WTC11 (cell line): ENCODE data around the gene GPR27. TPM values are rescaled to one million over a fixed set of nuclear protein-coding genes. Genes with fewer than 3 reads are reported as not detected.

Source experiments
- ATAC-seq: fragments of 200-7000 bp; cut with Tn5 transposase; 2 replicates; pipeline ENCODE4 v1.10.0; 2021; ENCODE audit warnings: mild to moderate bottlenecking, moderate library complexity
- CTCF ChIA-PET: fragments of 300-600 bp; sonication (Branson Sonifier 250); formaldehyde crosslinking; loops from one replicate; lab custom pipeline; 2021; ENCODE audit warnings: antibody characterized with exemption; lab: Charles Lee
- POLR2A ChIA-PET: fragments of 350-600 bp; sonication (Branson Sonifier 250); formaldehyde crosslinking; loops from one replicate; lab custom pipeline; 2021; ENCODE audit warnings: antibody characterized with exemption; lab: Charles Lee
- DNase-seq: peaks from one replicate; pipeline ENCODE4 v3.0.0; 2021; ENCODE audit warnings: low spot score
- H3K27ac Mint-ChIP-seq: 2 replicates; pipeline ENCODE4 v1.8.0; 2021; ENCODE audit warnings: mixed read lengths
- H3K27me3 Mint-ChIP-seq: 2 replicates; pipeline ENCODE4 v1.8.0; 2021; ENCODE audit warnings: low read depth, mild to moderate bottlenecking, moderate library complexity, mixed read lengths
- H3K36me3 Mint-ChIP-seq: 2 replicates; pipeline ENCODE4 v1.8.0; 2021; ENCODE audit warnings: mixed read lengths
- H3K4me1 Mint-ChIP-seq: 2 replicates; pipeline ENCODE4 v1.8.0; 2022; ENCODE audit warnings: mixed read lengths
- H3K4me3 Mint-ChIP-seq: 2 replicates; pipeline ENCODE4 v1.8.0; 2021; ENCODE audit warnings: mild to moderate bottlenecking, moderate library complexity, mixed read lengths
- H3K9me3 Mint-ChIP-seq: 2 replicates; pipeline ENCODE4 v1.8.0; 2021; ENCODE audit warnings: mixed read lengths
- AR ChIP-seq: fragments of 250-450 bp; sonication (Bioruptor Pico); IDR thresholded peaks from 2 replicates; pipeline ENCODE4 v1.9.0; 2021; ENCODE audit warnings: mild to moderate bottlenecking
- ARID4B ChIP-seq: sonication (generic); formaldehyde crosslinking; IDR thresholded peaks from 2 replicates; pipeline ENCODE4 v1.8.0; 2023; ENCODE audit warnings: missing genetic modification reagents, mild to moderate bottlenecking, borderline replicate concordance
- ATF3 ChIP-seq: sonication (generic); formaldehyde crosslinking; conservative IDR thresholded peaks from 2 replicates; pipeline ENCODE4 v1.8.1; 2022; ENCODE audit warnings: mild to moderate bottlenecking, missing genetic modification reagents
- ATF6 ChIP-seq: sonication (generic); formaldehyde crosslinking; IDR thresholded peaks from 2 replicates; pipeline ENCODE4 v1.8.1; 2023; ENCODE audit warnings: mild to moderate bottlenecking, missing genetic modification reagents
- CREM ChIP-seq: sonication (generic); formaldehyde crosslinking; IDR thresholded peaks from 2 replicates; pipeline ENCODE4 v1.8.1; 2022; ENCODE audit warnings: mild to moderate bottlenecking, missing genetic modification reagents, moderate library complexity
- FOXJ3 ChIP-seq: sonication (generic); formaldehyde crosslinking; IDR thresholded peaks from 2 replicates; pipeline ENCODE4 v1.9.0; 2021; ENCODE audit warnings: missing genetic modification reagents, mild to moderate bottlenecking, borderline replicate concordance
- FOXP4 ChIP-seq: sonication (generic); formaldehyde crosslinking; IDR thresholded peaks from 2 replicates; pipeline ENCODE4 v1.8.0; 2022; ENCODE audit warnings: mild to moderate bottlenecking, missing genetic modification reagents
- GRHL2 ChIP-seq: fragments of 250-450 bp; sonication (Bioruptor Pico); IDR thresholded peaks from 2 replicates; pipeline ENCODE4 v1.8.0; 2022; ENCODE audit warnings: mild to moderate bottlenecking, moderate library complexity; ENCODE audit not compliant: insufficient replicate concordance, severe bottlenecking
- NFE2L1 ChIP-seq: sonication (generic); formaldehyde crosslinking; IDR thresholded peaks from 2 replicates; pipeline ENCODE4 v1.8.1; 2023; ENCODE audit warnings: missing genetic modification reagents
- OVOL2 ChIP-seq: fragments of 250-450 bp; sonication (Bioruptor Pico); IDR thresholded peaks from 2 replicates; pipeline ENCODE4 v1.9.0; 2021; ENCODE audit warnings: mild to moderate bottlenecking, borderline replicate concordance
- PRDM15 ChIP-seq: sonication (generic); formaldehyde crosslinking; IDR thresholded peaks from 2 replicates; pipeline ENCODE4 v1.8.0; 2022; ENCODE audit warnings: missing genetic modification reagents
- PRRX2 ChIP-seq: fragments of 250-450 bp; sonication (Bioruptor Pico); IDR thresholded peaks from 2 replicates; pipeline ENCODE4 v1.8.0; 2021; ENCODE audit warnings: mild to moderate bottlenecking
- STAT6 ChIP-seq: sonication (generic); formaldehyde crosslinking; conservative IDR thresholded peaks from 2 replicates; pipeline ENCODE4 v1.8.1; 2023; ENCODE audit warnings: mild to moderate bottlenecking, low read depth, missing genetic modification reagents, moderate library complexity
- TCF7 ChIP-seq: sonication (generic); formaldehyde crosslinking; IDR thresholded peaks from 2 replicates; pipeline ENCODE4 v1.8.0; 2022; ENCODE audit warnings: mild to moderate bottlenecking, low read depth, missing genetic modification reagents, moderate library complexity
- ZNF121 ChIP-seq: sonication (generic); formaldehyde crosslinking; IDR thresholded peaks from 2 replicates; pipeline ENCODE4 v1.8.0; 2023; ENCODE audit warnings: missing genetic modification reagents
- ZNF219 ChIP-seq: sonication (generic); formaldehyde crosslinking; IDR thresholded peaks from 2 replicates; pipeline ENCODE4 v1.8.0; 2023; ENCODE audit warnings: missing genetic modification reagents, mild to moderate bottlenecking, borderline replicate concordance
- ZNF232 ChIP-seq: sonication (generic); formaldehyde crosslinking; IDR thresholded peaks from 2 replicates; pipeline ENCODE4 v1.8.0; 2022; ENCODE audit warnings: mild to moderate bottlenecking, missing genetic modification reagents
- ZNF263 ChIP-seq: sonication (generic); formaldehyde crosslinking; IDR thresholded peaks from 2 replicates; pipeline ENCODE4 v1.8.1; 2022; ENCODE audit warnings: low read depth, mild to moderate bottlenecking, moderate library complexity, missing genetic modification reagents
- ZNF317 ChIP-seq: sonication (generic); formaldehyde crosslinking; IDR thresholded peaks from 2 replicates; pipeline ENCODE4 v1.8.1; 2023; ENCODE audit warnings: low read depth, mild to moderate bottlenecking, moderate library complexity, missing genetic modification reagents, borderline replicate concordance
- total RNA-seq: library from RNA; stranded (reverse); gene quantifications from 3 replicates; pipeline ENCODE4 v1.2.3, GENCODE V29; 2021

The GPR27 gene
- total RNA-seq, 1 experiment from 2014 or later = 16.4 TPM

- no peaks in the 10 kb centered on the region for H3K36me3 Mint-ChIP-seq
Observed at GRCh38 chr3:71718072-71718471, 35.6 kb upstream of the GPR27 start.

GRCh38 chr3:71721002-71721401 lies 32.7 kb upstream of the GPR27 start:
- H3K27me3 Mint-ChIP-seq = peaks cover 25% of the 10 kb centered on the region
- no peaks in the 10 kb centered on the region for H3K36me3 Mint-ChIP-seq
- no peak for ATAC-seq
- no peak overlapping the region for H3K27ac Mint-ChIP-seq
- ChIA-PET CTCF (interaction anchor here (1.3 kb wide), 1 partner anchor 138 kb away, joined by 3 read pairs; no protein-coding TSS in a partner anchor), POLR2A (no interaction called here)
- peaks cover 14% of the 10 kb centered on the region for H3K4me1 Mint-ChIP-seq
- H3K9me3 Mint-ChIP-seq = no peaks in the 10 kb centered on the region
- H3K4me3 Mint-ChIP-seq = no peak overlapping the region
- DNase-seq = no peak
- TF ChIP-seq ARID4B (CRISPR knock-in tag) = no peak
- no peak for TF ChIP-seq ZNF232 (CRISPR knock-in tag)
- TF ChIP-seq PRRX2 (CRISPR knock-in tag) = no peak
- TF ChIP-seq ATF6 (CRISPR knock-in tag) = no peak
- TF ChIP-seq AR (CRISPR knock-in tag) = no peak
- TF ChIP-seq NFE2L1 = no peak
- TF ChIP-seq GRHL2 = no peak
- no peak for TF ChIP-seq ZNF219 (CRISPR knock-in tag)
- TF ChIP-seq ATF3 (CRISPR knock-in tag) = no peak
- TF ChIP-seq PRDM15 (CRISPR knock-in tag) = no peak
- TF ChIP-seq OVOL2 = no peak
- no peak for TF ChIP-seq FOXJ3 (CRISPR knock-in tag)
- no peak for TF ChIP-seq ZNF121 (CRISPR knock-in tag)
- TF ChIP-seq STAT6 (CRISPR knock-in tag) = no peak
- TF ChIP-seq FOXP4 (CRISPR knock-in tag) = no peak

More at GRCh38 chr3:71718072-71718471, 35.6 kb upstream of the GPR27 start:
- POLR2A ChIA-PET = no interaction called here
- H3K9me3 Mint-ChIP-seq = no peaks in the 10 kb centered on the region
- no peak overlapping the region for H3K27ac Mint-ChIP-seq
- CTCF ChIA-PET = no interaction called here
- DNase-seq (no peak), ATAC-seq (no peak)
- H3K4me3 Mint-ChIP-seq = no peak overlapping the region
- no peaks in the 10 kb centered on the region for H3K4me1 Mint-ChIP-seq
- peaks cover 4% of the 10 kb centered on the region for H3K27me3 Mint-ChIP-seq
- TF ChIP-seq ZNF263 (CRISPR knock-in tag) (no peak), CREM (CRISPR knock-in tag) (no peak), ZNF317 (no peak), NFE2L1 (no peak), TCF7 (CRISPR knock-in tag) (no peak)
